HepG2 (cell line): ENCODE data around the gene OR52I1. TPM values are rescaled to one million over a fixed set of nuclear protein-coding genes. Genes with fewer than 3 reads are reported as not detected.

Source experiments
- ATAC-seq: fragments of 200-7000 bp; cut with Tn5 transposase; 3 replicates; pipeline ENCODE4 v1.9.1; 2020; ENCODE audit warnings: mild to moderate bottlenecking, moderate library complexity
- BruUV-seq: library from RNA; stranded (reverse); fragments of 400-500 nt; replicated peaks from 2 replicates; lab custom pipeline; 2021; lab: Mats Ljungman, UMichigan
- CTCF ChIA-PET: fragments of 300-600 bp; formaldehyde crosslinking; extraction: SDS; loops from one replicate; lab custom pipeline; 2021; ENCODE audit warnings: low total read pairs, inconsistent platforms, low intra/inter-chr PET ratio; lab: Yijun Ruan, JAX
- POLR2A ChIA-PET: fragments of 350-600 bp; sonication (Branson Sonifier 250); formaldehyde crosslinking; loops from one replicate; lab custom pipeline; 2020; ENCODE audit warnings: antibody characterized with exemption, inconsistent platforms; lab: Yijun Ruan, JAX
- DNase-seq: peaks from one replicate; pipeline ENCODE4 v3.0.0-alpha.2; 2015; ENCODE audit warnings: low spot score
- FAIRE-seq: peaks from 3 replicates; lab custom pipeline; 2011; peaks lifted over from hg19 to GRCh38; lab: Jason Lieb, UNC
- H2AFZ ChIP-seq: one replicate; pipeline ENCODE4 v1.6.1; 2011; ENCODE audit warnings: low read length, inconsistent platforms
- H3K27ac ChIP-seq: fragments of 300-600 bp; 3 replicates; pipeline ENCODE4 v1.8.0; 2011; ENCODE audit warnings: mixed run types, mild to moderate bottlenecking, mixed read lengths, low read length, inconsistent platforms; ENCODE audit not compliant: insufficient read depth; ENCODE audit errors: extremely low read length
- H3K27me3 ChIP-seq, 2 experiments: fragments of 200-600 bp in 1 of 2; 2 replicates in 1 of 2; 3 replicates in 1 of 2; pipeline versions ENCODE4 v1.6.0 to v1.8.0; 2011; ENCODE audit warnings: low read length in 2 of 2, mild to moderate bottlenecking in 2 of 2, moderate library complexity in 2 of 2, inconsistent platforms in 1 of 2; ENCODE audit not compliant: insufficient read depth in 2 of 2, control insufficient read depth in 1 of 2
- H3K36me3 ChIP-seq, 2 experiments: fragments of 200-600 bp in 1 of 2; replicated peaks in 1 of 2; 2 replicates in 1 of 2; 3 replicates in 1 of 2; pipeline versions ENCODE4 v1.5.1 to v1.8.0; 2011; ENCODE audit warnings: low read length in 2 of 2, inconsistent platforms in 1 of 2; ENCODE audit not compliant: insufficient read depth in 2 of 2, control insufficient read depth in 1 of 2
- H3K4me1 ChIP-seq: 2 replicates; pipeline ENCODE4 v1.5.1; 2012; ENCODE audit warnings: low read length, inconsistent platforms; ENCODE audit not compliant: insufficient read depth
- H3K4me2 ChIP-seq: 2 replicates; pipeline ENCODE4 v1.6.0; 2011; ENCODE audit warnings: low read depth, low read length, inconsistent platforms
- H3K4me3 ChIP-seq, 3 experiments: fragments of 200-600 bp in 1 of 3; sonication (generic), shearing (Covaris generic) in 1 of 3; replicated peaks in 1 of 3; 2 replicates each; pipeline ENCODE4 v1.5.1; 2011 to 2016; ENCODE audit warnings: low read length in 3 of 3, inconsistent platforms in 2 of 3, low read depth in 2 of 3, mild to moderate bottlenecking in 2 of 3, control low read depth in 1 of 3, mixed read lengths in 1 of 3; ENCODE audit not compliant: insufficient read depth in 1 of 3
- H3K79me2 ChIP-seq: one replicate; pipeline ENCODE4 v1.6.1; 2011; ENCODE audit warnings: low read length, inconsistent platforms; ENCODE audit not compliant: insufficient read depth
- H3K9ac ChIP-seq: 2 replicates; pipeline ENCODE4 v1.6.0; 2011; ENCODE audit warnings: mild to moderate bottlenecking, low read depth, low read length, inconsistent platforms; ENCODE audit not compliant: insufficient read depth
- H3K9me3 ChIP-seq: 2 replicates; pipeline ENCODE4 v1.5.1; 2012; ENCODE audit warnings: mild to moderate bottlenecking, low read length
- H4K20me1 ChIP-seq: 2 replicates; pipeline ENCODE4 v1.6.0; 2011; ENCODE audit warnings: inconsistent platforms, mild to moderate bottlenecking, low read length, moderate library complexity; ENCODE audit not compliant: insufficient read depth
- MATR3 ChIP-seq: sonication (generic); formaldehyde crosslinking; IDR thresholded peaks from 2 replicates; pipeline ENCODE4 v1.4.0; 2020; ENCODE audit warnings: missing genetic modification reagents
- NFATC3 ChIP-seq: sonication (generic); formaldehyde crosslinking; IDR thresholded peaks from 2 replicates; pipeline ENCODE4 v1.5.1; 2020; ENCODE audit warnings: mild to moderate bottlenecking, missing genetic modification reagents
- TEAD3 ChIP-seq: optimal IDR thresholded peaks from 2 replicates; pipeline ENCODE3; 2016; ENCODE audit warnings: borderline replicate concordance
- WGBS: methylation state at CpG from one replicate; pipeline ENCODE4 v1.1.6; 2017; ENCODE audit warnings: low lambda C conversion rate; 5-methylcytosine and 5-hydroxymethylcytosine counted together
- in situ Hi-C: cut with HindIII; loops from 2 replicates; pipeline ENCODE4 v1.10.0; 2017; ENCODE audit warnings: low pct_unique_long_range_greater_than_20kb; ENCODE audit not compliant: extremely low pct_ligation_motif_present
- intact Hi-C: fragments of 100-400 bp; cut with micrococcal nuclease; formaldehyde crosslinking; loops from one replicate; pipeline ENCODE4 v1.10.0; 2022; ENCODE audit not compliant: unreplicated experiment
- polyA plus RNA-seq, 8 experiments: library from polyadenylated mRNA; depleted of rRNA in 3 of 8; stranded (reverse) in 7 of 8; unstranded in 1 of 8; fragments of >200 nt; fragmentation: Illumina TruSeq in 4 of 8; extraction: Trizol in 4 of 8; gene quantifications; 2 replicates each; pipeline versions ENCODE4 v1.2.1 to v1.2.3, GENCODE V29; 2011 to 2016; ENCODE audit warnings: low read depth in 4 of 8, missing spikeins in 1 of 8, mixed read lengths in 1 of 8; ENCODE audit not compliant: insufficient read depth in 1 of 8
- total RNA-seq, 5 experiments: library from RNA; depleted of rRNA; stranded (reverse); fragments of >200 nt; fragmentation: Illumina TruSeq; extraction: Trizol; gene quantifications; 2 replicates each; pipeline ENCODE4 v1.2.3, GENCODE V29; 2016; ENCODE audit warnings: low read depth in 1 of 5
- TF ChIP-seq, protein P1 (sequence below): IDR thresholded peaks from 2 replicates; pipeline ENCODE4 v1.6.1; 2018; ENCODE audit warnings: missing genetic modification reagents, mild to moderate bottlenecking, missing compliant biosample characterization
- TF ChIP-seq, protein P2 (sequence below): sonication (generic); formaldehyde crosslinking; IDR thresholded peaks from 2 replicates; pipeline ENCODE4 v1.8.1; 2023; ENCODE audit warnings: missing genetic modification reagents, mild to moderate bottlenecking, borderline replicate concordance
- TF ChIP-seq, protein P3 (sequence below): sonication (generic); formaldehyde crosslinking; IDR thresholded peaks from 2 replicates; pipeline ENCODE4 v1.8.0; 2022; ENCODE audit warnings: low read depth, missing genetic modification reagents
- TF ChIP-seq, protein P4 (sequence below): sonication (generic); formaldehyde crosslinking; IDR thresholded peaks from 2 replicates; pipeline ENCODE4 v1.4.0; 2020; ENCODE audit warnings: missing genetic modification reagents

Gene OR52I1
- total and polyA plus RNA-seq, 2 of the 13 experiments (the other 11 are each of a cell fraction or from before 2014, with no cell fraction given), result not detected

DNA sequence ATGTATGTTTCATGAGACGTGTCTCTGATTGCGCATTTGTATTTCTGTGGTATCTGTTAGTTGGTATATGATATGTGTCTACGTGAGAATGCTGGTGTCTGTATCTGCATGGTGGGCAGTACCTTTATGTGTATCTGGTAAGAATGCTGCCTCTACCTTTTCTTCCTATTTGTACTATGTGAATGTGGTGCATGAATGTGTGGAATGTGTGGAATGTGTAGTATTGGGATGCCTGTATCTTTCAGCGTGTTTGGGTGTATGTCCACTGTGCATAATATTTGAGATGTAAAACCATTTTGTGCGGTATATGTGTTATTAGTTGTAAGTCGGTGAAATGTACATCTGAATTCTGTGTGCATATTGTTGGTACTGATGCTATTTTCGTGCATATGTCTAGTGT lies 47.7 kb downstream of the OR52I1 start:
- ATAC-seq (no peak), FAIRE-seq (no peak), DNase-seq (no peak)
- Histone ChIP-seq H3K4me2 (no peak overlapping the region), H3K4me1 (no peaks in the 10 kb centered on the region), H4K20me1 (peaks cover 6% of the 10 kb centered on the region; the same call in 1 of the 2 replicates), H3K79me2 (no peaks in the 10 kb centered on the region), H3K36me3 (no peaks in the 10 kb centered on the region), H3K27ac (no peak overlapping the region), H3K9ac (no peak overlapping the region), H3K4me3 (no peak overlapping the region), H2AFZ (no peak overlapping the region), H3K27me3 (peaks cover 0 to 44% of the 10 kb centered on the region in 2 experiments), H3K9me3 (no peaks in the 10 kb centered on the region)
- ChIA-PET CTCF (no interaction called here), POLR2A (no interaction called here)
- 20% methylated on average over 7 of the region's 7 CpGs for WGBS
- in situ Hi-C loops, result no loop called here
- TF ChIP-seq, protein P1, sequence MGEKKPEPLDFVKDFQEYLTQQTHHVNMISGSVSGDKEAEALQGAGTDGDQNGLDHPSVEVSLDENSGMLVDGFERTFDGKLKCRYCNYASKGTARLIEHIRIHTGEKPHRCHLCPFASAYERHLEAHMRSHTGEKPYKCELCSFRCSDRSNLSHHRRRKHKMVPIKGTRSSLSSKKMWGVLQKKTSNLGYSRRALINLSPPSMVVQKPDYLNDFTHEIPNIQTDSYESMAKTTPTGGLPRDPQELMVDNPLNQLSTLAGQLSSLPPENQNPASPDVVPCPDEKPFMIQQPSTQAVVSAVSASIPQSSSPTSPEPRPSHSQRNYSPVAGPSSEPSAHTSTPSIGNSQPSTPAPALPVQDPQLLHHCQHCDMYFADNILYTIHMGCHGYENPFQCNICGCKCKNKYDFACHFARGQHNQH (CRISPR knock-in tag), result no peak
- TF ChIP-seq, protein P2, sequence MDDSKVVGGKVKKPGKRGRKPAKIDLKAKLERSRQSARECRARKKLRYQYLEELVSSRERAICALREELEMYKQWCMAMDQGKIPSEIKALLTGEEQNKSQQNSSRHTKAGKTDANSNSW, result no peak
- TF ChIP-seq NFATC3 (CRISPR knock-in tag), result no peak
- TF ChIP-seq, protein P3, sequence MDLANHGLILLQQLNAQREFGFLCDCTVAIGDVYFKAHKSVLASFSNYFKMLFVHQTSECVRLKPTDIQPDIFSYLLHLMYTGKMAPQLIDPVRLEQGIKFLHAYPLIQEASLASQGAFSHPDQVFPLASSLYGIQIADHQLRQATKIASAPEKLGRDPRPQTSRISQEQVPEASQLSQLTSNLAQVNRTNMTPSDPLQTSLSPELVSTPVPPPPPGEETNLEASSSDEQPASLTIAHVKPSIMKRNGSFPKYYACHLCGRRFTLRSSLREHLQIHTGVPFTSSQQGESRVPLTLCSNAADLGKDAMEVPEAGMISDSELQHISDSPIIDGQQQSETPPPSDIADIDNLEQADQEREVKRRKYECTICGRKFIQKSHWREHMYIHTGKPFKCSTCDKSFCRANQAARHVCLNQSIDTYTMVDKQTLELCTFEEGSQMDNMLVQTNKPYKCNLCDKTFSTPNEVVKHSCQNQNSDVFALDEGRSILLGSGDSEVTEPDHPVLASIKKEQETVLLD, result no peak
- TF ChIP-seq TEAD3, result peak; percentile 44
- TF ChIP-seq MATR3 (CRISPR knock-in tag), result no peak
- TF ChIP-seq, protein P4, sequence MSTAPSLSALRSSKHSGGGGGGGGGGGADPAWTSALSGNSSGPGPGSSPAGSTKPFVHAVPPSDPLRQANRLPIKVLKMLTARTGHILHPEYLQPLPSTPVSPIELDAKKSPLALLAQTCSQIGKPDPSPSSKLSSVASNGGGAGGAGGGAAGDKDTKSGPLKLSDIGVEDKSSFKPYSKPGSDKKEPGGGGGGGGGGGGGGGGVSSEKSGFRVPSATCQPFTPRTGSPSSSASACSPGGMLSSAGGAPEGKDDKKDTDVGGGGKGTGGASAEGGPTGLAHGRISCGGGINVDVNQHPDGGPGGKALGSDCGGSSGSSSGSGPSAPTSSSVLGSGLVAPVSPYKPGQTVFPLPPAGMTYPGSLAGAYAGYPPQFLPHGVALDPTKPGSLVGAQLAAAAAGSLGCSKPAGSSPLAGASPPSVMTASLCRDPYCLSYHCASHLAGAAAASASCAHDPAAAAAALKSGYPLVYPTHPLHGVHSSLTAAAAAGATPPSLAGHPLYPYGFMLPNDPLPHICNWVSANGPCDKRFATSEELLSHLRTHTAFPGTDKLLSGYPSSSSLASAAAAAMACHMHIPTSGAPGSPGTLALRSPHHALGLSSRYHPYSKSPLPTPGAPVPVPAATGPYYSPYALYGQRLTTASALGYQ (CRISPR knock-in tag), result no peak
- intact Hi-C loops, result no loop called here
- no TSS peak for BruUV-seq
